Stimulated activated effector memory CD8-positive, alpha-beta T cell treated with anti-CD3 and anti-CD28 coated beads, Interleukin-12 subunit alpha, Interleukin-12 subunit beta, amount 100 ng/mL, for 72 hours (primary cell): ENCODE data around the gene RASD2.
A peak's percentile ranks its signal among the peaks of the same experiment; 100 is the strongest.

ENCODE experiments used
- ATAC-seq: fragments of 150-1000 bp; cut with Tn5 transposase; 2 replicates; pipeline ENCODE4 v1.10.0; 2021
- DNase-seq, 2 donors: peaks; one replicate each; pipeline ENCODE4 v3.0.0; 2021 to 2022; ENCODE audit warnings: low spot score in 2 of 2
- H3K27ac Mint-ChIP-seq: one replicate; pipeline ENCODE4 v1.8.0; 2022; ENCODE audit warnings: mild to moderate bottlenecking, mixed read lengths
- H3K36me3 Mint-ChIP-seq: one replicate; pipeline ENCODE4 v1.8.0; 2022; ENCODE audit warnings: mild to moderate bottlenecking, mixed read lengths
- H3K4me1 Mint-ChIP-seq: one replicate; pipeline ENCODE4 v1.8.0; 2022; ENCODE audit warnings: mixed read lengths
- H3K4me3 Mint-ChIP-seq: one replicate; pipeline ENCODE4 v1.8.0; 2022; ENCODE audit warnings: mild to moderate bottlenecking, mixed read lengths
- H3K9me3 Mint-ChIP-seq: one replicate; pipeline ENCODE4 v1.8.0; 2022; ENCODE audit warnings: mixed read lengths

RASD2 gene

GRCh38 chr22:35526333-35526979, 14.2 kb upstream of the RASD2 start:
- ATAC-seq, result no peak
- no peaks in the 10 kb centered on the region for H3K9me3 Mint-ChIP-seq
- H3K36me3 Mint-ChIP-seq, result no peaks in the 10 kb centered on the region
- H3K4me1 Mint-ChIP-seq, result no peaks in the 10 kb centered on the region
- no peak overlapping the region for H3K27ac Mint-ChIP-seq
- no peak overlapping the region for H3K4me3 Mint-ChIP-seq
- no peak for DNase-seq

- Mint-ChIP-seq H3K9me3 (no peaks in the 10 kb centered on the region), H3K36me3 (no peaks in the 10 kb centered on the region), H3K4me1 (no peaks in the 10 kb centered on the region), H3K27ac (no peak overlapping the region), H3K4me3 (no peak overlapping the region)
- DNase-seq, result no peak
- no peak for ATAC-seq
These were observed 11.7 kb upstream of the RASD2 start for GRCh38 chr22:35528927-35529326.

GRCh38 chr22:35530700-35531099, 9.9 kb upstream of the RASD2 start:
- no peaks in the 10 kb centered on the region for H3K4me1 Mint-ChIP-seq
- no peak for ATAC-seq

GRCh38 chr22:35531202-35531601, 9.4 kb upstream of the RASD2 start:
- DNase-seq (no peak), ATAC-seq (no peak)
- Mint-ChIP-seq H3K9me3 (no peaks in the 10 kb centered on the region), H3K4me3 (no peak overlapping the region), H3K27ac (no peak overlapping the region), H3K36me3 (no peaks in the 10 kb centered on the region), H3K4me1 (no peaks in the 10 kb centered on the region)

More at GRCh38 chr22:35530700-35531099, 9.9 kb upstream of the RASD2 start:
- Mint-ChIP-seq H3K9me3 (no peaks in the 10 kb centered on the region), H3K36me3 (no peaks in the 10 kb centered on the region), H3K4me3 (no peak overlapping the region), H3K27ac (no peak overlapping the region)
- DNase-seq, result no peak

GRCh38 chr22:35531676-35532075, 9.0 kb upstream of the RASD2 start:
- H3K27ac Mint-ChIP-seq, result no peak overlapping the region
- H3K4me1 Mint-ChIP-seq, result no peaks in the 10 kb centered on the region
- no peaks in the 10 kb centered on the region for H3K36me3 Mint-ChIP-seq
- H3K4me3 Mint-ChIP-seq, result no peak overlapping the region
- ATAC-seq (no peak), DNase-seq (no peak)
- H3K9me3 Mint-ChIP-seq, result no peaks in the 10 kb centered on the region

GRCh38 chr22:35533365-35534029, 7.1 kb upstream of the RASD2 start:
- ATAC-seq, result peak; percentile 37

GRCh38 chr22:35534091-35534490, 6.5 kb upstream of the RASD2 start:
- Mint-ChIP-seq H3K4me1 (peaks cover 6% of the 10 kb centered on the region), H3K4me3 (no peak overlapping the region), H3K36me3 (no peaks in the 10 kb centered on the region), H3K27ac (no peak overlapping the region), H3K9me3 (no peaks in the 10 kb centered on the region)
- ATAC-seq (no peak), DNase-seq (no peak)

More at GRCh38 chr22:35533365-35534029, 7.1 kb upstream of the RASD2 start:
- no peaks in the 10 kb centered on the region for H3K36me3 Mint-ChIP-seq
- no peaks in the 10 kb centered on the region for H3K9me3 Mint-ChIP-seq
- no peak overlapping the region for H3K27ac Mint-ChIP-seq
- no peak for DNase-seq
- peaks cover 6% of the 10 kb centered on the region for H3K4me1 Mint-ChIP-seq
- H3K4me3 Mint-ChIP-seq, result no peak overlapping the region

- peaks cover 15% of the 10 kb centered on the region for H3K4me1 Mint-ChIP-seq
- H3K36me3 Mint-ChIP-seq, result no peaks in the 10 kb centered on the region
- DNase-seq (no peak), ATAC-seq (no peak)
- H3K4me3 Mint-ChIP-seq, result no peak overlapping the region
- no peaks in the 10 kb centered on the region for H3K9me3 Mint-ChIP-seq
- no peak overlapping the region for H3K27ac Mint-ChIP-seq
These were observed 3.4 kb upstream of the RASD2 start for GRCh38 chr22:35537232-35537631.

- no peak for DNase-seq
- no peak overlapping the region for H3K4me3 Mint-ChIP-seq
These were observed 1.8 kb upstream of the RASD2 start for GRCh38 chr22:35538801-35539321.

GRCh38 chr22:35539487-35539886, 1.1 kb upstream of the RASD2 start:
- Mint-ChIP-seq H3K9me3 (no peaks in the 10 kb centered on the region), H3K4me3 (peak overlapping the region; percentile 61), H3K4me1 (peaks cover 15% of the 10 kb centered on the region), H3K27ac (no peak overlapping the region), H3K36me3 (no peaks in the 10 kb centered on the region)
- DNase-seq, result no peak
- no peak for ATAC-seq

More at GRCh38 chr22:35538801-35539321, 1.8 kb upstream of the RASD2 start:
- Mint-ChIP-seq H3K4me1 (peaks cover 15% of the 10 kb centered on the region), H3K9me3 (no peaks in the 10 kb centered on the region), H3K36me3 (no peaks in the 10 kb centered on the region), H3K27ac (no peak overlapping the region)
- no peak for ATAC-seq

GRCh38 chr22:35539910-35540594, 579 bp upstream of the RASD2 start:
- H3K36me3 Mint-ChIP-seq, result no peaks in the 10 kb centered on the region
- peak; percentile 88 for ATAC-seq
- peak; percentile 65 to 74 for DNase-seq
- peaks cover 15% of the 10 kb centered on the region for H3K4me1 Mint-ChIP-seq
- no peak overlapping the region for H3K27ac Mint-ChIP-seq
- H3K9me3 Mint-ChIP-seq, result no peaks in the 10 kb centered on the region
- peak overlapping the region; percentile 61 for H3K4me3 Mint-ChIP-seq

GRCh38 chr22:35541254-35541748, 670 bp downstream of the RASD2 start:
- no peaks in the 10 kb centered on the region for H3K36me3 Mint-ChIP-seq
- H3K4me1 Mint-ChIP-seq, result peaks cover 15% of the 10 kb centered on the region
- DNase-seq (no peak), ATAC-seq (no peak)
- H3K4me3 Mint-ChIP-seq, result peak overlapping the region; percentile 61
- H3K27ac Mint-ChIP-seq, result no peak overlapping the region
- no peaks in the 10 kb centered on the region for H3K9me3 Mint-ChIP-seq

GRCh38 chr22:35542157-35542938, 1.7 kb downstream of the RASD2 start:
- Mint-ChIP-seq H3K4me3 (no peak overlapping the region), H3K4me1 (peaks cover 12% of the 10 kb centered on the region), H3K36me3 (no peaks in the 10 kb centered on the region), H3K9me3 (no peaks in the 10 kb centered on the region), H3K27ac (no peak overlapping the region)
- ATAC-seq (no peak), DNase-seq (no peak)

GRCh38 chr22:35542939-35543516, 2.4 kb downstream of the RASD2 start:
- no peak overlapping the region for H3K4me3 Mint-ChIP-seq
- no peak for ATAC-seq
- peaks cover 9% of the 10 kb centered on the region for H3K4me1 Mint-ChIP-seq
- no peak for DNase-seq
- no peak overlapping the region for H3K27ac Mint-ChIP-seq
- H3K9me3 Mint-ChIP-seq, result no peaks in the 10 kb centered on the region
- no peaks in the 10 kb centered on the region for H3K36me3 Mint-ChIP-seq

- DNase-seq (no peak), ATAC-seq (no peak)
- Mint-ChIP-seq H3K4me3 (no peak overlapping the region), H3K9me3 (no peaks in the 10 kb centered on the region), H3K36me3 (peaks cover 3% of the 10 kb centered on the region), H3K27ac (no peak overlapping the region), H3K4me1 (peaks cover 9% of the 10 kb centered on the region)
These were observed 3.1 kb downstream of the RASD2 start for GRCh38 chr22:35543702-35544101.
